HCT116 (cell line): Measurements from ENCODE around the gene PLCL2. TPM values are rescaled to one million over a fixed set of nuclear protein-coding genes. Genes with fewer than 3 reads are reported as not detected.

Experiments used
- ATAC-seq: fragments of 200-7000 bp; cut with Tn5 transposase; 2 replicates; pipeline ENCODE4 v1.9.1; 2020; ENCODE audit warnings: mild to moderate bottlenecking, moderate library complexity
- BruUV-seq: library from RNA; stranded (reverse); fragments of 400-500 nt; replicated peaks from 2 replicates; lab custom pipeline; 2021; lab: Mats Ljungman, UMichigan
- CTCF ChIA-PET: fragments of 300-600 bp; sonication (Branson Sonifier 250); formaldehyde crosslinking; loops from one replicate; lab custom pipeline; 2021; ENCODE audit warnings: antibody characterized with exemption; lab: Charles Lee
- POLR2A ChIA-PET: fragments of 300-600, 350-600 bp; sonication (Branson Sonifier 250); formaldehyde crosslinking; loops from one replicate; lab custom pipeline; 2021; ENCODE audit warnings: antibody characterized with exemption; lab: Charles Lee
- RAD21 ChIA-PET, 2 experiments: fragments of 300-600 bp; sonication (Branson Sonifier 250); formaldehyde crosslinking; loops; one replicate each; lab custom pipeline; 2023; ENCODE audit warnings: low total read pairs in 2 of 2; ENCODE audit not compliant: uncharacterized antibody in 2 of 2, unreplicated experiment in 2 of 2, low non-redundant PET in 1 of 2; lab: Charles Lee
- DNase-seq: peaks from one replicate; pipeline ENCODE4 v3.0.0-alpha.2; 2010; ENCODE audit warnings: low read depth, low spot score
- H2AFZ ChIP-seq: fragments of 200-600 bp; shearing (Covaris generic), sonication (generic); 2 replicates; pipeline ENCODE4 v1.6.1; 2017; ENCODE audit warnings: low read depth, mixed run types, mixed read lengths, antibody characterized with exemption, low read length; ENCODE audit not compliant: poor library complexity, severe bottlenecking
- H3K27ac ChIP-seq: 2 replicates; pipeline ENCODE4 v1.5.1; 2012; ENCODE audit warnings: low read depth, low read length
- H3K27me3 ChIP-seq: fragments of 200-600 bp; sonication (generic); 2 replicates; pipeline ENCODE4 v1.6.1; 2016; ENCODE audit warnings: mixed run types, low read length, mixed read lengths; ENCODE audit not compliant: insufficient read depth
- H3K36me3 ChIP-seq, 2 experiments: fragments of 200-500 bp in 1 of 2; fragments of 200-600 bp in 1 of 2; sonication (Bioruptor generic) in 1 of 2; sonication (generic) in 1 of 2; 2 replicates each; pipeline versions ENCODE4 v1.5.1 to v1.6.1; 2014 to 2016; ENCODE audit warnings: low read length in 2 of 2, inconsistent platforms in 1 of 2, mixed read lengths in 1 of 2, mixed run types in 1 of 2; ENCODE audit not compliant: insufficient read depth in 2 of 2, control insufficient read depth in 1 of 2
- H3K4me1 ChIP-seq, 2 experiments: fragments of 200-600 bp in 1 of 2; sonication (generic) in 1 of 2; 2 replicates each; pipeline versions ENCODE4 v1.5.1 to v1.6.1; 2012 to 2017; ENCODE audit warnings: low read length in 2 of 2, inconsistent platforms in 1 of 2, mild to moderate bottlenecking in 1 of 2, mixed read lengths in 1 of 2, mixed run types in 1 of 2, moderate library complexity in 1 of 2; ENCODE audit not compliant: insufficient read depth in 2 of 2, control insufficient read depth in 1 of 2
- H3K4me2 ChIP-seq: fragments of 200-600 bp; sonication (generic); 2 replicates; pipeline ENCODE4 v1.6.1; 2017; ENCODE audit warnings: mixed run types, low read length, mixed read lengths
- H3K4me3 ChIP-seq, 2 experiments: fragments of 200-600 bp in 1 of 2; sonication (generic) in 1 of 2; replicated peaks in 1 of 2; 2 replicates each; pipeline ENCODE4 v1.5.1; 2011 to 2016; ENCODE audit warnings: low read length in 2 of 2, control low read depth in 1 of 2, low read depth in 1 of 2, mild to moderate bottlenecking in 1 of 2, mixed read lengths in 1 of 2, mixed run types in 1 of 2
- H3K79me2 ChIP-seq: fragments of 200-600 bp; sonication (generic); 2 replicates; pipeline ENCODE4 v1.6.1; 2017; ENCODE audit warnings: mild to moderate bottlenecking, mixed run types, low read length, moderate library complexity, mixed read lengths; ENCODE audit not compliant: insufficient read depth
- H3K9ac ChIP-seq: fragments of 200-600 bp; sonication (generic); 2 replicates; pipeline ENCODE4 v1.6.1; 2016; ENCODE audit warnings: low read length, mixed read lengths
- H3K9me2 ChIP-seq: fragments of 200-600 bp; sonication (generic), shearing (Covaris generic); 2 replicates; pipeline ENCODE4 v1.6.1; 2017; ENCODE audit warnings: mixed run types, mild to moderate bottlenecking, moderate library complexity; ENCODE audit not compliant: insufficient read depth
- H3K9me3 ChIP-seq, 2 experiments: fragments of 200-500 bp in 1 of 2; fragments of 200-600 bp in 1 of 2; sonication (Bioruptor generic) in 1 of 2; sonication (generic) in 1 of 2; 2 replicates each; pipeline ENCODE4 v1.6.1; 2014 to 2017; ENCODE audit warnings: low read length in 2 of 2, mixed read lengths in 2 of 2, inconsistent platforms in 1 of 2, low read depth in 1 of 2, mild to moderate bottlenecking in 1 of 2, mixed run types in 1 of 2, moderate library complexity in 1 of 2; ENCODE audit not compliant: control insufficient read depth in 1 of 2, insufficient read depth in 1 of 2
- H4K20me1 ChIP-seq: fragments of 200-600 bp; sonication (generic), shearing (Covaris generic); 2 replicates; pipeline ENCODE4 v1.6.1; 2017; ENCODE audit warnings: mixed run types, mild to moderate bottlenecking, moderate library complexity; ENCODE audit not compliant: insufficient read depth
- ATF3 ChIP-seq: IDR thresholded peaks from 2 replicates; pipeline ENCODE4 v1.6.1; 2012
- EGR1 ChIP-seq: IDR thresholded peaks from 2 replicates; pipeline ENCODE4 v1.6.1; 2012; ENCODE audit warnings: low read depth
- ELF1 ChIP-seq: IDR thresholded peaks from 2 replicates; pipeline ENCODE4 v1.6.1; 2012; ENCODE audit warnings: low read depth, borderline replicate concordance
- EZH2 ChIP-seq: fragments of 200-600 bp; sonication (generic); IDR thresholded peaks from 2 replicates; pipeline ENCODE4 v1.6.1; 2017; ENCODE audit warnings: antibody characterized with exemption, mixed run types
- EZH2phosphoT487 ChIP-seq: fragments of 200-600 bp; IDR thresholded peaks from 2 replicates; pipeline ENCODE4 v1.6.1; 2018; ENCODE audit warnings: antibody characterized with exemption, borderline replicate concordance
- POLR2A ChIP-seq: IDR thresholded peaks from 2 replicates; pipeline ENCODE4 v1.7.0; 2011; ENCODE audit warnings: borderline replicate concordance; ENCODE audit not compliant: insufficient read depth, insufficient read length; ENCODE audit errors: extremely low read depth
- RAD21 ChIP-seq: IDR thresholded peaks from 2 replicates; pipeline ENCODE4 v1.6.1; 2012; ENCODE audit warnings: low read depth, mild to moderate bottlenecking
- SP1 ChIP-seq: IDR thresholded peaks from 2 replicates; pipeline ENCODE4 v1.6.1; 2012; ENCODE audit warnings: low read depth
- ZBTB33 ChIP-seq: IDR thresholded peaks from 2 replicates; pipeline ENCODE4 v1.6.1; 2011; ENCODE audit warnings: mild to moderate bottlenecking, low read length, moderate library complexity; ENCODE audit not compliant: insufficient replicate concordance; ENCODE audit errors: extremely low read depth
- ZNF274 ChIP-seq: fragments of 200-500 bp; sonication (Bioruptor generic); IDR thresholded peaks from 2 replicates; pipeline ENCODE4 v1.6.1; 2014; ENCODE audit warnings: mild to moderate bottlenecking, low read depth, low read length, inconsistent platforms
- intact Hi-C: fragments of 100-400 bp; cut with micrococcal nuclease; formaldehyde crosslinking; loops from 2 replicates; pipeline ENCODE4 v1.10.0; 2022
- total RNA-seq: library from RNA; stranded (reverse); gene quantifications from one replicate; pipeline ENCODE4 v1.2.1, GENCODE V29; 2021; ENCODE audit not compliant: unreplicated experiment
- TF ChIP-seq, protein P1 (sequence below): IDR thresholded peaks from 2 replicates; pipeline ENCODE4 v1.6.1; 2012

PLCL2 gene
- total RNA-seq, 1 experiment from 2014 or later: 2.2 TPM

DNA sequence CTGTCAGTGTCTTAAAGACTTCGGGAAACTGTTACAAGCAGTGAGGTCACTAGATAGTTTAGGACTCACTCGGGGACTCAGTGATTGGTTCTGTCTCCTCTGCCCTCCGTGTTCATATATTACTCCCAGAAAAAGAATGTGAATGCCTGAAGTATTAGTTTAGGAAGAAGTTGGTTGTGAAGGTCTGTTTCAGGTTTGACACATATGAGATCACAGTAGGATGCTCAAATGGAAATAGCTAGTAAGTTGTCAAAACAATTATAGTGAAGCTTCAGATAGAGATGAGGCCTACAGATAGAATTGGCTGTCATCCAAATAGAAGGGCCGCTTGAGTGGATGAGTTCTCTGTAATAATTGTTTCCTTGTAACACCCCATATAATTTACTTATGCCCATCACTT is 172.6 kb downstream of the PLCL2 start:
- Histone ChIP-seq H3K9me3 (no peaks in the 10 kb centered on the region), H3K4me3 (no peak overlapping the region), H3K4me1 (no peaks in the 10 kb centered on the region), H3K9me2 (no peaks in the 10 kb centered on the region), H2AFZ (no peak overlapping the region), H3K27ac (no peak overlapping the region), H3K9ac (no peak overlapping the region), H3K27me3 (no peaks in the 10 kb centered on the region), H3K36me3 (no peaks in the 10 kb centered on the region), H3K79me2 (no peaks in the 10 kb centered on the region), H4K20me1 (no peaks in the 10 kb centered on the region), H3K4me2 (no peak overlapping the region)
- DNase-seq (no peak), ATAC-seq (no peak)
- no peak for TF ChIP-seq EGR1
- TF ChIP-seq EZH2: no peak
- TF ChIP-seq EZH2phosphoT487: no peak
- no peak for TF ChIP-seq SP1
- TF ChIP-seq POLR2A: no peak
- TF ChIP-seq, protein P1, sequence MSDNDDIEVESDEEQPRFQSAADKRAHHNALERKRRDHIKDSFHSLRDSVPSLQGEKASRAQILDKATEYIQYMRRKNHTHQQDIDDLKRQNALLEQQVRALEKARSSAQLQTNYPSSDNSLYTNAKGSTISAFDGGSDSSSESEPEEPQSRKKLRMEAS: no peak
- TF ChIP-seq ATF3: no peak
- TF ChIP-seq ZNF274: no peak
- no peak for TF ChIP-seq RAD21
- TF ChIP-seq ELF1: no peak
- no peak for TF ChIP-seq ZBTB33
- intact Hi-C loops: no loop called here
- ChIA-PET RAD21 (no interaction called here), CTCF (no interaction called here), POLR2A (no interaction called here)
- no TSS peak for BruUV-seq
